HepG2 (cell line): ENCODE data around the gene RBP3. TPM values are rescaled to one million over a fixed set of nuclear protein-coding genes. Genes with fewer than 3 reads are reported as not detected.

Experiments used
- ATAC-seq: fragments of 200-7000 bp; cut with Tn5 transposase; 3 replicates; pipeline ENCODE4 v1.9.1; 2020; ENCODE audit warnings: mild to moderate bottlenecking, moderate library complexity
- BruUV-seq: library from RNA; stranded (reverse); fragments of 400-500 nt; replicated peaks from 2 replicates; lab custom pipeline; 2021; lab: Mats Ljungman, UMichigan
- CTCF ChIA-PET: fragments of 300-600 bp; formaldehyde crosslinking; extraction: SDS; loops from one replicate; lab custom pipeline; 2021; ENCODE audit warnings: low total read pairs, inconsistent platforms, low intra/inter-chr PET ratio; lab: Yijun Ruan, JAX
- POLR2A ChIA-PET: fragments of 350-600 bp; sonication (Branson Sonifier 250); formaldehyde crosslinking; loops from one replicate; lab custom pipeline; 2020; ENCODE audit warnings: antibody characterized with exemption, inconsistent platforms; lab: Yijun Ruan, JAX
- DNase-seq: peaks from one replicate; pipeline ENCODE4 v3.0.0-alpha.2; 2015; ENCODE audit warnings: low spot score
- FAIRE-seq: peaks from 3 replicates; lab custom pipeline; 2011; peaks lifted over from hg19 to GRCh38; lab: Jason Lieb, UNC
- H2AFZ ChIP-seq: one replicate; pipeline ENCODE4 v1.6.1; 2011; ENCODE audit warnings: low read length, inconsistent platforms
- H3K27ac ChIP-seq: fragments of 300-600 bp; 3 replicates; pipeline ENCODE4 v1.8.0; 2011; ENCODE audit warnings: mixed run types, mild to moderate bottlenecking, mixed read lengths, low read length, inconsistent platforms; ENCODE audit not compliant: insufficient read depth; ENCODE audit errors: extremely low read length
- H3K27me3 ChIP-seq, 2 experiments: fragments of 200-600 bp in 1 of 2; 2 replicates in 1 of 2; 3 replicates in 1 of 2; pipeline versions ENCODE4 v1.6.0 to v1.8.0; 2011; ENCODE audit warnings: low read length in 2 of 2, mild to moderate bottlenecking in 2 of 2, moderate library complexity in 2 of 2, inconsistent platforms in 1 of 2; ENCODE audit not compliant: insufficient read depth in 2 of 2, control insufficient read depth in 1 of 2
- H3K36me3 ChIP-seq, 2 experiments: fragments of 200-600 bp in 1 of 2; replicated peaks in 1 of 2; 2 replicates in 1 of 2; 3 replicates in 1 of 2; pipeline versions ENCODE4 v1.5.1 to v1.8.0; 2011; ENCODE audit warnings: low read length in 2 of 2, inconsistent platforms in 1 of 2; ENCODE audit not compliant: insufficient read depth in 2 of 2, control insufficient read depth in 1 of 2
- H3K4me1 ChIP-seq: 2 replicates; pipeline ENCODE4 v1.5.1; 2012; ENCODE audit warnings: low read length, inconsistent platforms; ENCODE audit not compliant: insufficient read depth
- H3K4me2 ChIP-seq: 2 replicates; pipeline ENCODE4 v1.6.0; 2011; ENCODE audit warnings: low read depth, low read length, inconsistent platforms
- H3K4me3 ChIP-seq, 3 experiments: fragments of 200-600 bp in 1 of 3; sonication (generic), shearing (Covaris generic) in 1 of 3; replicated peaks in 1 of 3; 2 replicates each; pipeline ENCODE4 v1.5.1; 2011 to 2016; ENCODE audit warnings: low read length in 3 of 3, inconsistent platforms in 2 of 3, low read depth in 2 of 3, mild to moderate bottlenecking in 2 of 3, control low read depth in 1 of 3, mixed read lengths in 1 of 3; ENCODE audit not compliant: insufficient read depth in 1 of 3
- H3K79me2 ChIP-seq: one replicate; pipeline ENCODE4 v1.6.1; 2011; ENCODE audit warnings: low read length, inconsistent platforms; ENCODE audit not compliant: insufficient read depth
- H3K9ac ChIP-seq: 2 replicates; pipeline ENCODE4 v1.6.0; 2011; ENCODE audit warnings: mild to moderate bottlenecking, low read depth, low read length, inconsistent platforms; ENCODE audit not compliant: insufficient read depth
- H3K9me3 ChIP-seq: 2 replicates; pipeline ENCODE4 v1.5.1; 2012; ENCODE audit warnings: mild to moderate bottlenecking, low read length
- H4K20me1 ChIP-seq: 2 replicates; pipeline ENCODE4 v1.6.0; 2011; ENCODE audit warnings: inconsistent platforms, mild to moderate bottlenecking, low read length, moderate library complexity; ENCODE audit not compliant: insufficient read depth
- AHDC1 ChIP-seq: sonication (generic); formaldehyde crosslinking; IDR thresholded peaks from 2 replicates; pipeline ENCODE4 v1.5.1; 2020; ENCODE audit warnings: mild to moderate bottlenecking, missing genetic modification reagents, borderline replicate concordance
- MEIS1 ChIP-seq: sonication (generic); formaldehyde crosslinking; IDR thresholded peaks from 2 replicates; pipeline ENCODE4 v1.9.0; 2021; ENCODE audit warnings: mild to moderate bottlenecking, missing genetic modification reagents, moderate library complexity, borderline replicate concordance
- NCOA2 ChIP-seq: sonication (generic); formaldehyde crosslinking; IDR thresholded peaks from 2 replicates; pipeline ENCODE4 v1.8.0; 2022; ENCODE audit warnings: inconsistent platforms
- NR2F1 ChIP-seq, 2 experiments: fragments of 450-650 bp in 1 of 2; formaldehyde crosslinking in 1 of 2; IDR thresholded peaks; 2 replicates each; pipeline versions ENCODE4 v1.5.0 to v1.6.1; 2016 to 2020; ENCODE audit warnings: mild to moderate bottlenecking in 1 of 2, missing compliant biosample characterization in 1 of 2, missing genetic modification reagents in 1 of 2, moderate library complexity in 1 of 2
- RNF219 ChIP-seq: sonication (generic); formaldehyde crosslinking; IDR thresholded peaks from 2 replicates; pipeline ENCODE4 v1.5.0; 2020; ENCODE audit warnings: mild to moderate bottlenecking, missing genetic modification reagents
- SETDB1 ChIP-seq: sonication (generic); formaldehyde crosslinking; IDR thresholded peaks from 2 replicates; pipeline ENCODE4 v1.5.1; 2020; ENCODE audit warnings: missing genetic modification reagents, mild to moderate bottlenecking, borderline replicate concordance
- TBL1XR1 ChIP-seq: fragments of 150-350 bp; IDR thresholded peaks from 2 replicates; pipeline ENCODE4 v1.6.1; 2014; ENCODE audit warnings: borderline replicate concordance, low read length; ENCODE audit not compliant: partially characterized antibody
- ZFP36L1 ChIP-seq: sonication (generic); formaldehyde crosslinking; IDR thresholded peaks from 2 replicates; pipeline ENCODE4 v1.8.0; 2022; ENCODE audit warnings: mild to moderate bottlenecking, missing genetic modification reagents, moderate library complexity
- ZFP37 ChIP-seq: sonication (generic); formaldehyde crosslinking; IDR thresholded peaks from 2 replicates; pipeline ENCODE4 v1.4.0; 2020; ENCODE audit warnings: missing genetic modification reagents, borderline replicate concordance
- ZNF224 ChIP-seq: sonication (generic); formaldehyde crosslinking; IDR thresholded peaks from 2 replicates; pipeline ENCODE4 v1.5.0; 2020; ENCODE audit warnings: mild to moderate bottlenecking, missing genetic modification reagents
- ZNF605 ChIP-seq: sonication (generic); formaldehyde crosslinking; IDR thresholded peaks from 2 replicates; pipeline ENCODE4 v1.8.0; 2022; ENCODE audit warnings: mild to moderate bottlenecking, missing genetic modification reagents
- ZNF703 ChIP-seq: sonication (generic); formaldehyde crosslinking; IDR thresholded peaks from 2 replicates; pipeline ENCODE4 v1.5.1; 2020; ENCODE audit warnings: missing genetic modification reagents, mild to moderate bottlenecking, moderate library complexity, borderline replicate concordance
- ZNF770 ChIP-seq: sonication (generic); formaldehyde crosslinking; IDR thresholded peaks from 2 replicates; pipeline ENCODE4 v1.5.0; 2020; ENCODE audit warnings: mild to moderate bottlenecking, missing genetic modification reagents
- WGBS: methylation state at CpG from one replicate; pipeline ENCODE4 v1.1.6; 2017; ENCODE audit warnings: low lambda C conversion rate; 5-methylcytosine and 5-hydroxymethylcytosine counted together
- in situ Hi-C: cut with HindIII; loops from 2 replicates; pipeline ENCODE4 v1.10.0; 2017; ENCODE audit warnings: low pct_unique_long_range_greater_than_20kb; ENCODE audit not compliant: extremely low pct_ligation_motif_present
- intact Hi-C: fragments of 100-400 bp; cut with micrococcal nuclease; formaldehyde crosslinking; loops from one replicate; pipeline ENCODE4 v1.10.0; 2022; ENCODE audit not compliant: unreplicated experiment
- polyA plus RNA-seq, 8 experiments: library from polyadenylated mRNA; depleted of rRNA in 3 of 8; stranded (reverse) in 7 of 8; unstranded in 1 of 8; fragments of >200 nt; fragmentation: Illumina TruSeq in 4 of 8; extraction: Trizol in 4 of 8; gene quantifications; 2 replicates each; pipeline versions ENCODE4 v1.2.1 to v1.2.3, GENCODE V29; 2011 to 2016; ENCODE audit warnings: low read depth in 4 of 8, missing spikeins in 1 of 8, mixed read lengths in 1 of 8; ENCODE audit not compliant: insufficient read depth in 1 of 8
- total RNA-seq, 5 experiments: library from RNA; depleted of rRNA; stranded (reverse); fragments of >200 nt; fragmentation: Illumina TruSeq; extraction: Trizol; gene quantifications; 2 replicates each; pipeline ENCODE4 v1.2.3, GENCODE V29; 2016; ENCODE audit warnings: low read depth in 1 of 5

The RBP3 gene
- total and polyA plus RNA-seq, 2 of the 13 experiments (the other 11 are each of a cell fraction or from before 2014, with no cell fraction given): not detected

- Histone ChIP-seq H3K4me3 (no peak overlapping the region), H3K4me1 (no peaks in the 10 kb centered on the region), H3K36me3 (no peaks in the 10 kb centered on the region), H3K27me3 (peaks cover 3 to 9% of the 10 kb centered on the region in 2 experiments; a peak in 3 of 5 replicates), H2AFZ (no peak overlapping the region), H3K4me2 (no peak overlapping the region), H3K79me2 (no peaks in the 10 kb centered on the region), H3K9me3 (no peaks in the 10 kb centered on the region), H3K9ac (no peak overlapping the region), H3K27ac (no peak overlapping the region), H4K20me1 (no peaks in the 10 kb centered on the region)
- in situ Hi-C loops: no loop called here
- 51% methylated on average over 10 of the region's 13 CpGs for WGBS
- DNase-seq (no peak), FAIRE-seq (no peak), ATAC-seq (no peak)
- intact Hi-C loops: no loop called here
- CTCF ChIA-PET: no interaction called here
- POLR2A ChIA-PET: no interaction called here
- BruUV-seq: no TSS peak
- TF ChIP-seq ZNF224 (CRISPR knock-in tag) (no peak), NR2F1 (CRISPR knock-in tag; IDR thresholded peaks at IDR 0.05) (no peak), ZNF703 (CRISPR knock-in tag) (no peak), ZNF605 (CRISPR knock-in tag) (no peak), ZFP36L1 (CRISPR knock-in tag) (no peak), TBL1XR1 (no peak), SETDB1 (CRISPR knock-in tag) (no peak), ZFP37 (CRISPR knock-in tag) (no peak), MEIS1 (CRISPR knock-in tag) (no peak), AHDC1 (CRISPR knock-in tag) (no peak), NCOA2 (CRISPR knock-in tag) (no peak), RNF219 (no peak), ZNF770 (CRISPR knock-in tag) (no peak)
Measured at GRCh38 chr10:47346581-47347302, 1.4 kb upstream of the RBP3 start.
